HG03103 (cell line): Measurements from ENCODE around the gene ZXDC.

Experiments used
- ATAC-seq: cut with Tn5 transposase; IDR thresholded peaks from one replicate; pipeline ENCODE4 v1.9.1; 2021; ENCODE audit warnings: low read depth; ENCODE audit not compliant: unreplicated experiment

Gene ZXDC

DNA sequence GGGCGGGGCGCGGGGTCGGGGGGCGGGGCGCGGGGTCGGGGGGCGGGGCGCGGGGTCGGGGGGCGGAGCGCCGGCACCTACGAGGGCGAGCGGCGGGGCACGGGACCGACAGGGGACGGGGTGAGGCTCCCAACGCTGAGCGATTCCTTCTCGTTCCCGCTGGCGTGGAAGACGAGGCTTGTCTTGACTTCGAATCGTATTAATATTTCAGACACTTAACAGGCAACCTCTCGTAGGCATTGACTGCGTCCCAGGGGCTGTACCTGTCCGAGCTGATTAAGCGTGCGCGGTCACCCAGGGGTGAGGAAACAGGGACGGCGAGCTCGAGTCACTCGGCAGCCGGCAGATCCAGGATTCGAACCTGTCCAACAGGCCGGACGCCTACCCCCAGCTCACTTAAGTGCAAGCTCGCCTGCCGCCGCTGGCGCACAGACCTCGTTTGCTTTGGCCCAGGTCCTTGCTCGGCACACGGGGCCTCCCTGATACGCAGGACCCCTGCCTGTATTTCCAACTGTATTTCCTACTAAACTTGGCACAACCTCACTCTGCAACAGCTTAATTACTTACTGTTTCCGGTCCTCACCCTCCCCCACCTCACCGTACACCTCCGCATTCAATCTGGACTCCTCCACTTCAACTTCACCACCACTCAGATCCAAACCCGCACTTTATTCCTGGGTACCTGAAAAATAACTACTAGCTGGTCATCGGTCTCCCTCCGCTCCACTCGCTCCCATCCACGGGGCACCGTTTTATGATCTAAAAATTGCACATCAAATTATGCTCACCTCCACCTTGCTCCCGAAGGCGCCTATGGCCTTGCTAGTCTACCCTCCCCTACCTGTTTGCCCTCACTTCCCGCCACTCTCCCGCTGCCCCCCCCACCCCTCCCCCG, 722 bp upstream of the ZXDC start:
- ATAC-seq = peak; percentile 24

- ATAC-seq = peak; percentile 24
These were observed 936 bp downstream of the ZXDC start for GRCh38 chr3:126474498-126475412.

GRCh38 chr3:126473292-126474168, 2.2 kb downstream of the ZXDC start:
- ATAC-seq = no peak

GRCh38 chr3:126472277-126473006, 3.2 kb downstream of the ZXDC start:
- ATAC-seq = no peak

DNA sequence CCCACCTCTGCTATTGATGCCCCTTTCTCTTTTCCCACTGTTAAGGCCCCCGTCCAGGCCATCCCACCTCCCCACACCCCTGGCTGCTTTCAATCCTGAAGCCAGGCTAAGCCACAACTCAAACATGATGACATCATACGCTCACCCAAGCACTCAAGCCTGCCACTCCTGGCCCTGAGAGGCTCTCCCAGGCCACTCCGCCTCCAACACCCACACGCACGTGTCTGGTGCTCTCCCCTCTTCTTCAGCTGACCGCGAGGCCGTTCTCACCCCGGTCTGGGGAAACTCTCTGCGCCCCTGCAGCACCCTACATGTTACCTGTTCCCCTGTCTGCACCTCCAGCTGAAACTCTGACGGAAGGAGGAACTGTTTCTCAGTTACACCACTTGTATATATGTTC, 6.2 kb downstream of the ZXDC start:
- no peak for ATAC-seq

DNA sequence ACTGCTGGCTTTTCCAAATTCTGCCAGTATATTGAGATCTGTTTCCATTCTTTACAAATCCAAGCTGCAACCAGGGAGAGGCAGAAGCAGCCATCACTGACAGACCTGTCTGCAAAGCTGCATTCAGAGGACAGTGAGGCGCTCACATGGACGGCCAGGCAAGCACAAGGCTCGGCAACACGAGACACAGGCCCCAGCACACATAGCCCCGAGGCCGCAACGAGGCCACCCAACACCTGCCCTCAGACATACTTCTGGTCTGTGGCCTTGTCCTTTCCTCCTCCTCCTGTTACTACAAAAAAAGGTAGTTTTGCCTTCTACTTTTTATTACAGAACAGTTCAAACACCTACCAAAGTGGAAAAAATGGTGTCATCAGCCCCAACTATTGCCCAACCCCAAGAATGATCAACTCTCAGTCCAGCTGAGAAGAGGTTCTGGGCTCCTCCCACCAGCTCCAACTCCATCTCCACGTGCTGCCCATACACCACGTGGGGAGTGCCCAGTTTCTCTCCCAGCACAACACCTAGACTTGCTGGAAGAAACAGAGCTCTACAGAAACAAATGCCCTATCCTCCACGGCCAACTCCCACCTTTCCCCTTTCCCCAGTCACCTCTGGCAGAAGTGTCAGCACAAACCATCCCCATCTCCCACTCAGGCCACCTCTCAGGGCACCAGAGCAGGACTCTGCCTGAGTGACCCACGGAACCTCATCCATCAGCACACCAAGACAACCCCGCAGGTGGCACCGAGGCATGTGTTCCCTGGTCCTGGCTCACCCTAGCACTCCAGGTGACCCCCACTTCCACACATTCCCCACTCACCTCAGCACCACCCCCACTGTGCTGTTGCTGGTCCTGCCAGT, 7.4 kb downstream of the ZXDC start:
- no peak for ATAC-seq

DNA sequence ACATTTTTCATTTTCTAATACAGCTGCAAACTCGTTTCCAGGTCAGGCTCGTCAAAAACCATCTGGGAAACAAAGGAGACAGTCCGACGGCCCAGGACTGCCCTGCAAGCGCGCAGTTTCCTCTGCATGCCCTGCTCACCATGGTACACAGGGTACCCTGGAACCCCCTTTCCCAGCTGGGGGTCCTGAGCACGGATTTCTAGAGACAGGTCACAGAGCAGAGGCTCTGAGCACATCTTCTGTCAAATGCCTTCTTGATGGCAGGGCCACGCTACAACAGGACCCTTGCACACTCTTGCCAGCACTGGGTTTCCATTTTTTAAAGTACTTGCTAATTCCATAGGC, 8.1 kb downstream of the ZXDC start:
- no peak for ATAC-seq

DNA sequence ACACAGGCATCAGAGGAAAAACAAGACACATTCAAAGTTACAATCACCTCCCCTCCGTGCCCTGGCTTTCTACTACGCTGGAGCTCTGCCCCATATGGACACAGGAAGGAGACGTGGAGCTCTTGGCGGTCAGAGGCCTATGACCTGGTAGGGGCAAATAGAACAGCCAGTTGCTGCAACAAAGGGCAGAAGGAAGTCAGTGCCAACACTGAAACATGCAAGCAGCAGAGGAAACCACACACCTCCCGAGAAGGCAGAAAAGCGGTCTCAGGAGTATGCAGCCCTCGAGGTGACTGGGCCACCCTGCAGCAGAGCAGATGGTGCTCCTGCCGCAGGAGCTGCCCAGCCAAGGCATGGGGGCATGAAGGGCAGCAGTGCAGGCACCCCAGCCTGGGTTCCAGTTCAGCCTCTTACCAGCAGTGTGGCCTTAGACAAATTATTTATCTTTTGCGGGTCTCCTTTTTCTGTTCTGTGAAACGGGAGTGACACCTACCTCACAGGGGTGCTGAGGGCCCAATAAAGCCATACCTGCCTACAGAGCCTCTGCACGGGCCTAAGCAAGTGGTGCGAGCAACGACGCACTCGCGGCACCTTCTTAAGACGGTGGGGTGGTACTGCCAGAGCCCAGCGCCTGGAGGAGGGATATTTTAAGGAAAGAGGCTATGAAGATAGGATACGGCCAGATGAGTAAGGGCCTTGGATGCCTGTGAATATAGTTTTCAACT, 8.6 kb downstream of the ZXDC start:
- ATAC-seq = no peak

- ATAC-seq = no peak
These were observed 9.7 kb downstream of the ZXDC start for GRCh38 chr3:126465928-126466544.

DNA sequence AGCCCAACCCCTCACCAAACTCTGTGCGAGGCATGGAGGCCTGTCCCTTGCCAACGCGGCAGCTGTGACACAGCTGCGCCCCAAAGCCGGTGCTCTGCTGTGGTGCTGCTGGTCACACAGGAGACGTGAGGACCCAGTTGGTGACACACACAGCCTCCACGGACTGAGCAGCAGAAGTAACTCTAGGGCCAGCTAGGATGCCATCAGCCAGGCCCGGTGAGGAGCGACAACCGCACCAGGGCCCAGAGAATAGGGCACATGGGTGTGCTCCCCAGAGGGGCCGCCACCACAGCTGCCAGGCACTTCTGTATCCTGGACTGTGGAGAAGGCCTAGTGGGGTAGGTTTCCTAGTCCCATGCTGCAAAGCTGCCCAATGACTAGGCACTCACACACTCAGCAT, 10.7 kb downstream of the ZXDC start:
- no peak for ATAC-seq

DNA sequence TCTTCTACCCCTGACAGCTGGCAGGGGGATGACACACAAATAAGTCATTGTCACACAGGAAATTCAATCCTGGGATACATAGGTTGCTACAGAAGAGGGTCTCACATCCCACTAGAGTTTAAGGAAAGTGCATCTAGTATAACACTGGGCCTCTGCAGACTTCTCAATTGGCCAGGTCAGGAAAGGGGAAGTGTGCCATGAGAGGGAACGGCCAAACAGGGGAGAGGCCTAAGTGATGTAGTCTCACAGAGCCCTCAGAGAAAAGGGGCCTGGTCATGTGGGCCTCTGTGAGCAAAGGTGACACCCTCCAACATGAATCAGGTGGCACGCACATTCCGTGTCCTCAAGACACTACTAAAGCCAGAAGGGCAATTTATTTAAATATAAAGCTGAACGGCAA, 11.2 kb downstream of the ZXDC start:
- no peak for ATAC-seq

DNA sequence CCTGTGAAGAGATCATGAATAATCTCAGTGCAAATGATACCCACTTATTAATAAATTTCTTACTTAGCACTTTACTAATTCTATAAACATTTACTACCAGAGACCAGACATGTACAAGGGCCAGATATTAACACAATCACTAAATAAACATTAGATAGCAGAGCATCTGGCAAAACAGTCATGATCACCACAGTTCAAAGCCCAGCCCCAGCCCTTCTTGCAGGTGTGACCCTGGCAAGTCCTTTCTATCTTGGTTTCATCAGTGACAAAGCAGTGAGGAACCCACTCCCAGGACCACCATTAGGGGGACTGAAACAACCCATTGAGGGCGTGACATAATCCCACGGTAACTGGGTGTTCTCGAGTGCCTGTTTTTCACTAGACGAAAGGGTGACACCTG, 11.6 kb downstream of the ZXDC start:
- ATAC-seq = no peak

- ATAC-seq = no peak
These were observed 12.2 kb downstream of the ZXDC start for GRCh38 chr3:126463521-126463920.

GRCh38 chr3:126461450-126462070, 14.1 kb downstream of the ZXDC start:
- no peak for ATAC-seq

- ATAC-seq = no peak
These were observed 15.3 kb downstream of the ZXDC start for GRCh38 chr3:126460381-126460780.

GRCh38 chr3:126459763-126460127, 15.9 kb downstream of the ZXDC start:
- no peak for ATAC-seq

- ATAC-seq = no peak
These were observed 16.5 kb downstream of the ZXDC start for GRCh38 chr3:126459111-126459762.
